Activated CD4-positive, alpha-beta T cell treated with anti-CD3 and anti-CD28 coated beads, Interleukin-2, amount 50 U/mL, for 24 hours (primary cell): ENCODE results near the gene BCAS3.
A peak's percentile ranks its signal among the peaks of the same experiment; 100 is the strongest.
"Not testable (repeated sequence)": the region's sequence is repeated elsewhere in the genome, so short reads cannot be mapped to it uniquely, and the experiment has no call there.

Experiments used
- DNase-seq, 2 donors: peaks; one replicate each; pipeline ENCODE4 v3.0.0-alpha.2; 2020; ENCODE audit warnings: low read depth in 1 of 2, low spot score in 1 of 2

BCAS3 gene

GRCh38 chr17:61414141-61414935, 736.7 kb downstream of the BCAS3 start:
- no peak for DNase-seq

GRCh38 chr17:61414936-61415251, 737.2 kb downstream of the BCAS3 start:
- no peak for DNase-seq

DNA sequence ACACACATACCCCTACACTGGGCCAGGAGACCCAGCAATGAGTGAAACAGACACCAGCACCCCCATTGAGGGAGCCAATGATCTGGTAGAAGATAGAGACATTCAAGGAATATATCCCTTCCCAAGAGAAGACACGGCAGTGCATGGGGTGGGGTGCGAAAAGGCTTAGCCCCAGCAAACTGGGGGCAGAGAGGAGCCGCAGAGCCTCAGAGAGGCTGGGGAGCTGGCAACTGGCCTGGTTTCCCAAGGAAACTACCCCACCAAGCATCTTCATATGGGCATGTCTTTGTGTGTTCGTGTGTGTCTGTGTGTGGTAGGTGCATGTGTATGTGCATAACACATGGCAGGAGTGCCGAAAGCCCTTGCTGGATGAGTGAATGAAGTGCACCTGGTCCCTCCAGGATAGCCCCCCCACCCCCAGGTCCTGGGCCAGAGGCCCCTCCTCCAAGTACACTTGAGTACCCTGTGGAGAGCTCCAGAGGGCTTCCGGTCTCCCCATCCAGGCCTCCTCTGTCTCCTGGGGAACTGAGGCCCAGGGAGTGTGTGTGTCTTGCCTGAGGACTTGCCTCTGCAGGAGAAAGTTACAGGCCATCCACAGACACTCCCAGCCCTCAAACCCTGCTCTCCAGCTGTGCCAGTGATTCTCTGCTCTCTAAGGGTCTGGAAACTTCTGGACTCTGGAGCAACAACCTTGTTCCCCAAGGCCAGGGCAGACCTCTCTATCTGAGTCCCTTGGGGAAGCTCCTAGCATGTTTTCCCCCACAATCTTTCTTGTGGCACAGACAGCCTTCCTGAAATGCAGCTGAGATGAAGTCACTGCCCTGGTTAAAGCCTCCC, 737.9 kb downstream of the BCAS3 start:
- DNase-seq = no peak

- no peak for DNase-seq
These were observed 738.5 kb downstream of the BCAS3 start for GRCh38 chr17:61416211-61416539.

DNA sequence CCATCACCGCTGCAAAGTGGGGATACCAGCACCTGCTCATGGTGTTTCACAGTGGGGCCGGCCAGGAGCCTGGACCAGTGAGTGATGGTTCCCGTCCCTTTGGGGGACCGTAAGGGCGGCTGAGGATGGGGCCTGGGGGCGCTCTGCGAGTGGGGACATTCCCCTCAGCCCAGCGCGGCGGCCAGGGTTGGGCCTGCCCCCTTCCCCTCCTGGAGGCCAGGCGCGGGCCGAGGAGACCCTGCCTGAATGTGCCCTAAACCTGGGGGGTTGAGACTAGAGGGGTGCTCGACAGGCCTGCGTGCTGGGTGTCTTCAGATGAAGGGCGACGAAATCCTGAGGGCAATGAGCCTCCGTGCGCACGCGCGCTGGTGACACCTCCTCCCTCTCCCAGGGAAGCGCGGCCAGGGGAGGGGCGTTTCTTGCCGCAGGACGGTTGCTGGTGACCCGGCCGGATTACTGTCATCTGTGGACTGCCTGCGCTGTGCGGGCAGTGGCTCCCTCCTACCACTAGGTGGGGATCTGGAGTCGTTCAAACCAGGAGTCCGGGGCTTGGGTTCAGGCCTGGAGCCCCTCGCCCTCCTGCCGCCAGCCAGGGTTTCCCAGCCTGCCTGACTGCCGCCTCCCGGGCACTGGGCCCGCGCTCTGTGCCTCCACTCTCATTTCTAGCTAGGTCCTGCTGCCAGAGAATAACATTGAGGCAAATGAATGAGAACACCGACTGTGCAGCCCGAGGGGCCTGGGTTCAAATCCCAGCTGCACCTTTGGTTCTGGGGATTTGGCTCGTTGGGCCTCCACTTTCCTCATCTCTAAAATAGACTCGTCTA, 739.1 kb downstream of the BCAS3 start:
- DNase-seq = peak in 1 of 2 donors; percentile 46

DNA sequence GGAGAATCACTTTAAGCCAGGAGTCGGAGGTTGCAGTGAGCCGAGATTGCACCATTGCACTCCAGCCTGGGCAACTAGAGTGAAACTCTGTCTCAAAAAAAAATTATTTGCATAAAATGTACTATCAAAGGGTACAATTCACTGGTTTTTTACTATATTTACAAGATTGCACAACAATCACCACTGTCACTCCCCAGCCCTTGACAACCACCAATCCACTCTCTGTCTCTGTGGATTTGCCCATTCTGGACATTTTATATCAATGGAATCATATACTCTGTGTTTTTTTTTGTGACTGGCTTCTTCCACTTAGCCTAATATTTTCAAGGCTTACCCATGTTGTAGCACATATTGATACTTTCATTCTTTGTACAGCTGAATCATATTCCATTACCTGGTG, 740.8 kb downstream of the BCAS3 start:
- no peak for DNase-seq

DNA sequence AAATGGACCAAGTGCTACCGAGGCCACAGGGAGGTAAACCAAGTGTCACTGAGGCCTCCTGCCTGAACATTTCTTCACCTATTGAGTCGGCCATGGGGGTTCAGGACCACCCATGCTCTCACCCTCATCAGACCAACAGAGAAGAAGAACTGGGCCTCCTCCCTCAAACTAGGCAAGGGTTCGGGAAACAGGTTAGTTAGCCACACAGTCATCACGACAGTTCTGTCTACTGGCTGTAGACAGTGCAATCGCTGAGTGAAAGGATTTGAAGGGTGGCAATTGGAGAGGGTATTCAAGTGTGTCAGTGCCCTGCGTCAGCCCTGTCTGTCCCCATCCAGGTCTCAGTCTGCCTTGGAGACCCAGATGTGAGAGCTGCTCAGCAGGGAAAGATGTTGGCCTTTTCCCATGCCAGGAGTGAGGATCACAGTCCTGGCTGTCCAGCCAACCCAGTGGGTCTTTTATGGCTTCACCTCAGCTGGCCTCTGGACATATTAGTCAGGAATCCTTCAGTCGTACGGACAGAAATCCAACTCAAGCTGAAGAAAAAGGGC, 741.9 kb downstream of the BCAS3 start:
- no peak for DNase-seq

DNA sequence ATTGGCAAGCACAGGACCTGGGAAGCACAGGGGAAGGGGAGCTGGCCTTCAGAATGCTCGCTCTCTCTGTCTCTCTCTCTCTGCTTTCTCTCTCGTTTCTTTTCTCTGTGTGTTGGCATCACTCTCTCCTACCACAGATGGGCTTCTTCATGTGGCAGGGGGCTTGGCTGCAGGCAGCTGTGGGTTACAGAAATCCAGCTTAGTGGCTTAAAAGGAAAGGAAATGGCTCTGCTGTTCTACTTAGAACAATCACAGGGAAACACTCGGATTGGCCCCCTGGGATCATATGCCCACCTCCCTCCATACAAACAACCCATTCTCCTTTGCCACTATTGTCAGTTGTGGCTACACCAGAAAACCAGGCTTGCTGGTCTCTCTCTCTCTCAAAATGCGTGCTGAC, 742.4 kb downstream of the BCAS3 start:
- no peak for DNase-seq

GRCh38 chr17:61420745-61421398, 743.2 kb downstream of the BCAS3 start:
- DNase-seq = no peak

DNA sequence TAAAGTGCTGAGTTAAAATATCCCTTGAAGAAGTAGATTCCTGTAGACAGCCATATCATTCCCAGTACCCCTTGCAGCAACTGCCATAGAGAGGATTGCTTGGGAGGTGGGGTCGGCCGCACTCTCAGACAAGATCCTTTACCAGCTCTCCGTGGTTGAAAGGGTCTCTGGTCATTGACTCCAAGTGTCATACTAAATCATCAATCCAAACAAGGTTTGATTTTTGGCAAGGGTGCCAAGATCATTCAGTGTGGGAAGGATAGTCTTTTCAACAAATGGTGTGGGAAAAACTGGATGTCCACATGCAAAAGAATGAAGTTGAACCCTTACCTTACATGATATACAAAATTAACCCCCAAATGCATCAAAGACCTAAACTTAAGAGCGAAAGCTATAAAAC, 743.8 kb downstream of the BCAS3 start:
- DNase-seq = no peak

GRCh38 chr17:61422116-61422799, 744.6 kb downstream of the BCAS3 start:
- DNase-seq = no peak

DNA sequence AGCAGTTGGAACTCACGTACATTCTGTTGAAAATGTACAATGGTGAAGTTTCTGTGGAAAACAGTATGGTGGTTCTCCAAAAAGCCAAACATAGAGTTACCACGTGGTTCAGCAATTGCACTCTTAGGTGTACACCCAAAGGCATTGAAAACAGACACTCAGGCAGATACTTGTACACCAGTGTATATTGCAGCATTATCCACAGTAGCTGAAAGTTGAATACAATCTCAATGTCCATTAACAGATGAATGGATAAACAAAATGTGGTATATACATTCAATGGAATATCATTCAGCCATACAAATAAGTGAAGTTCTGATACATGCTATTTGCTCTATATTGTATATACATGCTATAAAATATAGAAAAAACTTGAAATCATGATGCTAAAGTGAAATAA, 745.2 kb downstream of the BCAS3 start:
- DNase-seq = no peak

GRCh38 chr17:61423967-61424649, 746.5 kb downstream of the BCAS3 start:
- no peak for DNase-seq

DNA sequence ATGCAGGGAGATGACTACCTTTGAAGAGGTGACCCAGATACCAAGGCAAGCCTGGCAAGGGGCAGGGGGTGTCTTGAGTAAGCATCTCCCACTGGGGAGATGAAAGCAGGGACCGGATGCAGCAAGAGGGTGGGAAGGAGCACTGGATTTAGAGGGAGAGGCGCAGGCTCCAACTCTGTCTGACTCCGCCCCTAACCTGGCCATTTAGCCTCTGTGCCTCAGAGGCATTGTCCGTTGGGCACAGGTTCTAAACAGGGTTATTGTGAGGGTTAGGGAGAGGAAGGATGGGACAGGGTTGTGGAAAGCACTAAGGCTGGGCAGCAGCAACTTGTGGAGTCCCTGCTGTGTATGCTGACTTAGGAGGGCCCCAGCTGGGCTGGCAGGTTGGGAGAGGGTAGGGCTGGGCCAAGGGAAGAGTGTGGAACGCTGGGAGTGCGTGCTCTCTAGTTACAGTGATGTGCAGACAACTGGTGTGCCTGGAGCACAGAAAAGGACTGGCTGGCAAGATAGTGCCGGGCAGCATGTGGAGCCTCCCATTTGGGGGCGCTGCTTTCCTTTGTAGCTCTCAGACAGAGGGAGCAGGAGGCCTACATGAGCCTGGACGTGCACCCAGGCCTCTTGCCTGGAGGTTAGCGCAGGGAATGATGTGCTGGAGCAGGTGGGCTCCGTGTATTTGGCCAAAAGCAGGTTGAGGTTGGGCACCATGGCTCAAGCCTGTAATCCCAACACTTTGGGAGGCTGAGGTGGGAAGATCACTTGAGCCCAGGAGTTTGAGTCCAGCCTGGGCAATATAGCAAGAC, 748.2 kb downstream of the BCAS3 start:
- DNase-seq = no peak

- no peak for DNase-seq
These were observed 749.0 kb downstream of the BCAS3 start for GRCh38 chr17:61426482-61427304.

- DNase-seq = no peak
These were observed 749.9 kb downstream of the BCAS3 start for GRCh38 chr17:61427567-61427966.

DNA sequence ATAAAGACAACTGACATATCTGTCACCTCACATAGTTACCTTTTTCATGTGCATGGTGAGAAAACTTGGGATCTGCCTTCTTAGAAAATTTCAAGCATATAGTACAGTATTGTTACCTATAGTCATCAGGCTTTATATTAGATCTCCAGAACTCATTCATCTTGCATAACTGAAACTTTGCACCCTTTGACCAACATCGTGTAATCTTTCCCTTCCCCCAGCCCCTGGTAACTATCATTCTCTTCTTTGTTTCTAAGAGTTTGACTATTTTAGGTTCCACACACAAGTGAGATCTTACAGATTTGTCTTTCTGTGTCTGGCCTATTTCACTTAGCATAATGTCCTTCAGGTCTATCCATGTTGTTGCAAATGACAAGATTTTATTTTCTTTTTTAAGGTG, 751.6 kb downstream of the BCAS3 start:
- DNase-seq = no peak

DNA sequence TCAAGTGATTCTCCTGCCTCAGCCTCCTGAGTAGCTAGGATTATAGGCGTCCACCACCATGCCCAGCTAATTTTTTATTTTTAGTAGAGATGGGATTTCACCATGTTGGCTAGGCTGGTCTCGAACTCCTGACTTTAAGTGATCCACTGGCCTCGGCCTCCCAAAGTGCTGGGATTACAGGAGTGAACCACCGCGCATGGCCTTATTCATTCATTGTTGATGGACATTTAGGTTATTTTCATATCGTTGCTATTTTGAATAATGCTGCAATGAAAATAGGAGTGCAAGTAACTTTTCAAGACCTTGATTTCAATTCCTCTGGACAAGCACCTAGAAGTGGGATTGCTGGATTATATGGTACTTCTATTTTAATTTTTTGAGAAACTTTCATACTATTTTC, 752.2 kb downstream of the BCAS3 start:
- DNase-seq = not testable (repeated sequence)
